Thymus (tissue), 11 donors: Measurements from ENCODE around the gene CBX1. TPM values are rescaled to one million over a fixed set of nuclear protein-coding genes. Genes with fewer than 3 reads are reported as not detected.

Source experiments
- DNase-seq, 9 donors: peaks; one replicate each; pipeline ENCODE4 v3.0.0-alpha.2; 2013; ENCODE audit warnings: low spot score in 9 of 9, low read depth in 6 of 9, missing footprints in 1 of 9
- H3K27ac ChIP-seq, 2 donors: one replicate each; pipeline ENCODE4 v1.5.1; 2013; ENCODE audit warnings: control low read depth in 1 of 2, low read depth in 1 of 2, low read length in 1 of 2, mild to moderate bottlenecking in 1 of 2, moderate library complexity in 1 of 2
- H3K27me3 ChIP-seq, 2 donors: one replicate each; pipeline ENCODE4 v1.5.1; 2013; ENCODE audit warnings: low read length in 1 of 2; ENCODE audit not compliant: control insufficient read depth in 2 of 2, insufficient read depth in 1 of 2
- H3K36me3 ChIP-seq, 2 donors: one replicate each; pipeline ENCODE4 v1.5.1; 2013; ENCODE audit warnings: low read length in 1 of 2, mild to moderate bottlenecking in 1 of 2, moderate library complexity in 1 of 2; ENCODE audit not compliant: control insufficient read depth in 2 of 2, insufficient read depth in 2 of 2
- H3K4me1 ChIP-seq, 2 donors: one replicate each; pipeline ENCODE4 v1.5.1; 2013; ENCODE audit warnings: low read length in 2 of 2; ENCODE audit not compliant: control insufficient read depth in 2 of 2, insufficient read depth in 2 of 2
- H3K4me3 ChIP-seq, 2 donors: one replicate each; pipeline ENCODE4 v1.5.1; 2013; ENCODE audit warnings: low read length in 2 of 2, control low read depth in 1 of 2, mild to moderate bottlenecking in 1 of 2
- H3K9me3 ChIP-seq, 2 donors: one replicate each; pipeline ENCODE4 v1.5.1; 2013; ENCODE audit warnings: low read length in 1 of 2, mild to moderate bottlenecking in 1 of 2; ENCODE audit not compliant: control insufficient read depth in 2 of 2, insufficient read depth in 1 of 2
- WGBS: extraction: QIAGEN DNeasy Blood & Tissue Kit; methylation state at CpG from one replicate; pipeline ENCODE4 v1.1.7; 2013; 5-methylcytosine and 5-hydroxymethylcytosine counted together
- polyA plus RNA-seq: library from polyadenylated mRNA; stranded (reverse); fragments of 200-250 nt; gene quantifications from one replicate; pipeline ENCODE4 v1.2.3, GENCODE V29; 2013
- total RNA-seq: library from RNA; stranded (reverse); fragments of 120-200 nt; gene quantifications from one replicate; pipeline ENCODE4 v1.2.4, GENCODE V29; 2013
- donor health status: healthy.

The CBX1 gene
- total and polyA plus RNA-seq, 2 donors, result 39.8 to 64.6 TPM

DNA sequence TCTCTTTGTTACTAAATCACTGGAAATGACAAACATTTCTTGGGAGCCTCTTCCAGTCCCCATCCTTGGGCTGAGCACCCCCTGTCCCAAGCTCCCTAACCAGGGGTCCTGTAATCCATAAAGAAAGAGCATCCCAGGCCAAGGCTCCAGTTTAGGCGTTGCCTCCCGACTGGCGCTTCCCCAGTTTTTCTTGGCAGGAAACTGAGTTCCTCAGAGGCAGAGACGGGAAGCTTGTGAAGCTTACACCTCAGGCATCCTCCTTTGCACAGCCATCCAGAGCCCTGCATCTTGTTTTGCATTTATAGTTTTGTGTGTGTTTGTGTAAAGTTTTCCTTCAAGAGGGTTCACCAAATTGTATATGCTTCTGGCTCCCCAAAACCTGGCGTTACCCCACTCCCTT, 70.7 kb downstream of the CBX1 start:
- WGBS, result 85% methylated on average over 5 of the region's 5 CpGs
- Histone ChIP-seq H3K27ac (no peak overlapping the region), H3K9me3 (no peaks in the 10 kb centered on the region), H3K27me3 (peaks cover 4 to 80% of the 10 kb centered on the region in 2 donors), H3K4me1 (peaks cover 0 to 14% of the 10 kb centered on the region in 2 donors), H3K4me3 (no peak overlapping the region), H3K36me3 (no peaks in the 10 kb centered on the region)
- DNase-seq, result no peak

DNA sequence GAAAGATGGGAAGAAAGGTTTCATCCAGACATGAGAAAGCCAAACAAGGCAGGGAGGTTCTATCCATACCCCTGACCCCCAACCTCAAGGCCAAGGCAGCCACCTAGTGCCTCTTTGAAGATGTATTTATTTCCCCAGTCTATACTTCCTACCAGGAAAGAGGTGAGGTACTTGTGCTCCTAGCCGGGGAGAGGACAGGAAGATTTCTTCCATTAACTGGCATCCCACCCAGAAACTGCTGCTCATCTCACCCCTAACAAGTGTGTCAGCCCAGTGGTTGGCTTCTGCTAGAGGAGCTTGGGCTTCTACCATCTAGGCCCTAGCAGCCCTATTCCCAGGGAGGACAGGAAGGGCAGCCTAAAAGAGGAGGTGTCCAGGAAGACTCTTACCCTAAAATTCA, 72.5 kb downstream of the CBX1 start:
- no peak for DNase-seq
- Histone ChIP-seq H3K27ac (no peak overlapping the region), H3K27me3 (peaks cover 9 to 78% of the 10 kb centered on the region in 2 donors), H3K4me3 (no peak overlapping the region), H3K4me1 (peaks cover 5 to 31% of the 10 kb centered on the region in 2 donors), H3K36me3 (no peaks in the 10 kb centered on the region), H3K9me3 (peaks cover 0 to 6% of the 10 kb centered on the region in 2 donors)
- 98% methylated on average over 1 of the region's 1 CpG for WGBS

DNA sequence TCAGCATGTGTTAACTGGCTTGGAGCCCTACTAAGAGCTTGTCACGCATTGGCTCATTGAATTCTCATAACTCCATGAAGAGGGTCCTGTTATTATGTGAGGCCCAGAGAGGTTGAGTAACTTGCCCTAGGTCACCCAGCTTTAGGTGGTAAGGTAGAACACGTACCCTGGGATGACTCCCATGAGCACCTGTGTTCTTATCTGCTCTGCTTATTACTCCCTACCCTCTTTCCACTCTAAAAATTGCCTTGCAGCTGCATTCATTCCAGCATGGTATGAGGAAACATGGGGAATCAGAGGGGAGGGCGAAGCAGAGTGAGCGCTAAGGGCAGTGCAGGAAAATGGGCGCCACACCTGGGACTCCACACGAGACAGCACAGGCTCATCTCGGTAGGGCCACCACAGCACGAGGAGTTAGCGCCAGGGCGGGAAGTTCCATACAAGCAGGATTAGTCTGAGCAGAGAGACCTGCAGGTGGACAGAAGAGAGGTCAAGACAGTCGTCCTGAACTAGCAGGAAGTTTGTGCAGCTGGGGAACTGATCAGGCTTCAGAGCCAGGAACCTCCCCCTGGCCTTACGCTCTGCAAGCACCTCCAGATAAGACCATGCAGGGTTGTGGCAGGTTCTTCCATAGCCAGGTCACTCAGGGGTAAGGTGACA, 73.8 kb downstream of the CBX1 start:
- H3K9me3 ChIP-seq, result peaks cover 0 to 6% of the 10 kb centered on the region in 2 donors
- H3K36me3 ChIP-seq, result no peaks in the 10 kb centered on the region
- H3K27ac ChIP-seq, result no peak overlapping the region
- DNase-seq, result no peak
- no peak overlapping the region for H3K4me3 ChIP-seq
- peaks cover 20 to 78% of the 10 kb centered on the region in 2 donors for H3K27me3 ChIP-seq
- H3K4me1 ChIP-seq, result peaks cover 8 to 39% of the 10 kb centered on the region in 2 donors
- 94% methylated on average over 12 of the region's 12 CpGs for WGBS

DNA sequence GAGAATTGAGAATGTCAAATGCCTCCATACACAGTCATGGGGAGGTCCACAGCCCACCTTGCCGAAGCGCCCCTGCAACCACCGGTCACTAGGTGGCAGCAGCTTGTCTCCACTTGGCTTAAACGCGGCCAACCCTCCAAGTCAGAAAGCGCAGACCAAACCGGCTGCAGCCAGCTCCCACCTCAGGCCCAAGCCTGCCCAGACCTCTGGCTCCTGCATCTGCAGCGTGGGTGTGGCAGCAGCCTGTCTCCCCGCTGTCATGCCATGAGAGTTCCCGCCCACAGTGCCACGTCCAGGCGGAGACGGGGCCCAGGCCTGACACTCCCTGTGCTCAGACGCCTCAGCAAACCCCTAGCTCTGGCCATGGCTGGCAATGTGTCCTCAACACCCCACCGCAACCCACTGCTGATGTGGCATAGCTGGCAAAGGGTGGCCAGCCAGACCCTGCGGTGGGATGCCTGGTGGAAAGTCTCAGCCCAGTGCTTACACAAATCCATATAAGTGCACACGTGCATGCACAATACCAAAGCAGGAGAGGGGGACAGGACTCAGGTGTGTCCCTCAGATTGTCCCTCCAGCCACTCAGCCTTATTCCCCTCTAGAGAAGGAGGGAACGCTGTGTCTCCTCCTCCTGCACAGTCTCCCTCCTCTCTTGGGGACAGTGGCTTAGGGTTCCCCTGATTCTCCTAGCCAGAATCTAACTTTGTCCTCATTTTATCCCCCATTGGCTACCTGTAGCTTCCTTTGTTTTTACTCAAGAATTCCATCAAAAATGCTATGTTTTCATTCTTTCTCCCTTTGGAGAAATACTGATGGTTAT, 74.6 kb downstream of the CBX1 start:
- peaks cover 8 to 39% of the 10 kb centered on the region in 2 donors for H3K4me1 ChIP-seq

DNA sequence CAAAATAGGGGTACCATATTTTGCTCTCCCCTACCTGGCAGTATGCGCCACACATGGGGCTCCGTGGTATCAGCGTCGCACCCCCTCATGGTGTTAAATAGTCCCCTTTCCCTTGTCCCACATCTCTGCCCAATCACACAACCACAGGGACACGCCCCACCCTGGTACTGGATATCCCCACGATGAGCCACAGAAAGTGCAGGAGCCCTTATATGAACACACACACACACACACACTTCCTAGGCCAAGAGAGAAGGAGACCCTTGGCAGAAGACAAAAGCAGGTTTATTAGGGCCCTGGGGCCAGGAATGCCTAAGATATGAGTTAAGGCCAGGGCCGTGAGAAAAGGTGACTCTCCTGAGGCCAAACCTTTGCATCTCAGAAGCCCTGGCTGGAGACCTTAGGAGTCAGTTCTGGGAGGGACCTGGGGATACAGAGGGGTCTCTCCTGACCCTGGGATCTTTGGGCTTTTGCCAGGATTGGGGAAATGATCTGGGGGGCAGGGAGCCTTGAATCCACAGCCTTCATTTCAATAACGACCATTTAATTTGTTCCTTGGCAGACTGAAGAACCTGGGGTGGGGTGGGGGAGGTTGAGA, 75.3 kb downstream of the CBX1 start:
- H3K9me3 ChIP-seq, result peaks cover 0 to 6% of the 10 kb centered on the region in 2 donors
- H3K4me3 ChIP-seq, result no peak overlapping the region
- DNase-seq, result no peak
- peak overlapping the region in 1 of 2 donors; percentile 33 for H3K27ac ChIP-seq
- WGBS, result 41% methylated on average over 8 of the region's 8 CpGs
- H3K4me1 ChIP-seq, result peaks cover 8 to 39% of the 10 kb centered on the region in 2 donors
- peaks cover 20 to 78% of the 10 kb centered on the region in 2 donors for H3K27me3 ChIP-seq
- H3K36me3 ChIP-seq, result no peaks in the 10 kb centered on the region

More for the DNA sequence above, 74.6 kb downstream of the CBX1 start:
- H3K9me3 ChIP-seq, result peaks cover 0 to 6% of the 10 kb centered on the region in 2 donors
- peak in 5 of 9 donors; percentile 68 to 86 (median 80) for DNase-seq
- H3K27ac ChIP-seq, result no peak overlapping the region
- no peak overlapping the region for H3K4me3 ChIP-seq
- 46% methylated on average over 18 of the region's 18 CpGs for WGBS
- peaks cover 20 to 78% of the 10 kb centered on the region in 2 donors for H3K27me3 ChIP-seq
- no peaks in the 10 kb centered on the region for H3K36me3 ChIP-seq

DNA sequence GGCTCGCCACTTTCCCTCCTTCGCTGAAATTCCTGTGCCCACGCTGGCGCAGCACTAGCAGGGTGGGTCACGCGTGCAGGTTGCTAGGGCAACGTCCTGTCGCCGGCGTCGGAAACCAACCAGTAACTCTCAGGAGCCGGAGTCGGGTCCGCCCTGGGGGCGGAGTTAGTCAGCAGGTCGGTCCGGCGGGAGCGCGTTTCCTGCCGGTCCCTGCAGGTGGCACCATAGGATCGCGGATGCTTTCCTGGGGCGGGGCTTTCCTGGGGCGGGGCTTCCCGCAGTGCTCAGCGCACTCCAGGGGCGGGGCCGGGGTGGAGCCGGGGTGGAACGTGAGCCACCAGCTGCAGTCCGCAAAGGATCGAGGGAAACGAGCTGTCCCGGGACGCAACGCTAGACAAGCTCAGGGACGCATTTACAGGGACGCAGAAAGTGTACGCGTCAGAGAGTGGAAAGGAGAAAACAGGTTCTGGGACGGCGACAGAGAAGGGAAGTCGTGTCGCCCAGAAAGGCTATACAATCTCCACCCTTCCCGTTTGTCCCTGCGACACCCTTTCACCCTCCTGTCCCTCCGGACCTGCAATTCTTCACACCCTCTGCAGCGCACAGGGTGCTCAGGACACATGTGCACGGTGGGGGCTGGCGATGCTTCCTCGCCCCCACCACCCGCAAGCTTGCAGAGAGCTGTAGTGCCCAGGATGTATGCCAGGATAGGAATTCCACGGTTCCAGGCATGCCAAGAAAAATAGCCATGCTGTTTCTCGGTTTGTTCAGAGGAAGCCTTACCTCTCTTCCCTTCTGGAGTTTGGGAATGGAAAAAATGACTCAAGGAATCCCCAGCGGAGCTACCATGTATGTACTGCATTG, 76.0 kb downstream of the CBX1 start:
- Histone ChIP-seq H3K4me3 (peak overlapping the region; percentile 35 to 44), H3K27me3 (peaks cover 20 to 79% of the 10 kb centered on the region in 2 donors), H3K27ac (peak overlapping the region in 1 of 2 donors; percentile 40), H3K9me3 (peaks cover 0 to 6% of the 10 kb centered on the region in 2 donors), H3K4me1 (peaks cover 8 to 39% of the 10 kb centered on the region in 2 donors), H3K36me3 (no peaks in the 10 kb centered on the region)
- peak; percentile 90 to 96 (median 93) for DNase-seq
- WGBS, result 2% methylated on average over 56 of the region's 56 CpGs

DNA sequence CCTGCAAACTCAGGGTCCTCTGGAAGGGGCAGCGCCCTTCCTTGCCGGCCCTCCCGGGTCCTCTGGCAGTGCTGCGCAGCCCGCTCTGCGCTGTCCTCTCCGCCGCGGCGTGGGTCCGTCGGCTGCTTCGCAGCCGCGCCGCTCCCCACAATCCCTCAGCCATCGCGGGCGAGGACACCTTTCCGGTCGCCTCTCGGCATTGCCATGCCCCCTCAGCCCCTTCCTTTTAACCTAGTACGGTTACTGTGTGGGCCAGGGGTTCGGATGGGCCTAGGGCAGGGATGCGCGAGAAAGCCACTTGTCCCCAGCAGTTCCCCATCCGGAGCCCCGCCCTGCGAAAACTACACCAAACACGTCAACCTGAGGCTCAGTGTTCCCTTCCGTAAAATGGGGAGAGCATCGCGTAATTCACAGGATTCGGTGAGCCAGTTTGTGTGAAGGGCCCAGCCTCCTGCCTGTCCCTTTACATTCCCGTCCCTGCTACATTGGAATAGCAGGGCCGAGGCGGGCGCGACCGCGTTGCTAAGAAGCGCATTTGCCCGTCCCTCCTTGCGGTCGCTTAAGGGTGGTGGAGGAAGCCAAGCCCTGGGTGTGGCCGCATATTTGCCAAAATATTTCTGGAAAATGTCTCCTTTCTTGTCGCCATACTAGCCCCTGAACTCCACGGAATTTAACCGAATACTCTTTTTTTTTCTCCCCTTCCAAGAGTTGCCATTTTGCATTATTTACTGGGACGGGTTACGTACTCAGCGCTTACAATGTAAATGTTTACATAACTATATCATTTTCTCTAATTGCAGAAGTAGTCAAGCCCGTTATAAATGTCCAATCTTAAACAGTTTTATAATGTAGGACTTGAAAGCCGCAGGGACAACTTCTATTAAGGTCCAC, 76.9 kb downstream of the CBX1 start:
- Histone ChIP-seq H3K4me1 (peaks cover 8 to 39% of the 10 kb centered on the region in 2 donors), H3K27me3 (peaks cover 20 to 77% of the 10 kb centered on the region in 2 donors), H3K4me3 (peak overlapping the region; percentile 14 to 38), H3K9me3 (peaks cover 0 to 6% of the 10 kb centered on the region in 2 donors), H3K27ac (no peak overlapping the region), H3K36me3 (no peaks in the 10 kb centered on the region)
- 1% methylated on average over 54 of the region's 54 CpGs for WGBS
- peak in 1 of 9 donors; percentile 34 for DNase-seq
